ENCODE data around the gene NGEF.

DNA sequence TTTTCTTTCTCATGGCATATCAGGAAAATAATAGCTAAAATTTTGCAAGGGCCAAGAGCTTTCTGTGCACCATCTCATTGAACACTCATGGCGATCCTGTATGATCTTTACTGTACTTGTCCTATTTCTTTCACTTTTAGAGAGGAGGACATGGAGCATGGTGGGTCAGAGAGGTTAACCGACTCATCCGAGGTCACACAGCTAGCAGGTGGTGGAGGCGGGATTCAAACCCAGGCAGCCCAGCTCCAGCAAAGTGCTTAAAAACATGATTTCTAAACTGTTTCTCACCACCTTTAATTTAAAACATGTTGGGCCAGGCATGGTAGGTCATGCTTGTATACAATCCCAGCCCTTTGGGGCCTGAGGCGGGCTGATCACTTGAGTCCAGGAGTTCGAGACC is 6.4 kb downstream of the NGEF start:
- TF ChIP-seq, protein P1, sequence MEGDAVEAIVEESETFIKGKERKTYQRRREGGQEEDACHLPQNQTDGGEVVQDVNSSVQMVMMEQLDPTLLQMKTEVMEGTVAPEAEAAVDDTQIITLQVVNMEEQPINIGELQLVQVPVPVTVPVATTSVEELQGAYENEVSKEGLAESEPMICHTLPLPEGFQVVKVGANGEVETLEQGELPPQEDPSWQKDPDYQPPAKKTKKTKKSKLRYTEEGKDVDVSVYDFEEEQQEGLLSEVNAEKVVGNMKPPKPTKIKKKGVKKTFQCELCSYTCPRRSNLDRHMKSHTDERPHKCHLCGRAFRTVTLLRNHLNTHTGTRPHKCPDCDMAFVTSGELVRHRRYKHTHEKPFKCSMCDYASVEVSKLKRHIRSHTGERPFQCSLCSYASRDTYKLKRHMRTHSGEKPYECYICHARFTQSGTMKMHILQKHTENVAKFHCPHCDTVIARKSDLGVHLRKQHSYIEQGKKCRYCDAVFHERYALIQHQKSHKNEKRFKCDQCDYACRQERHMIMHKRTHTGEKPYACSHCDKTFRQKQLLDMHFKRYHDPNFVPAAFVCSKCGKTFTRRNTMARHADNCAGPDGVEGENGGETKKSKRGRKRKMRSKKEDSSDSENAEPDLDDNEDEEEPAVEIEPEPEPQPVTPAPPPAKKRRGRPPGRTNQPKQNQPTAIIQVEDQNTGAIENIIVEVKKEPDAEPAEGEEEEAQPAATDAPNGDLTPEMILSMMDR (IDR thresholded peaks at IDR 0.05) = no peak
- TF ChIP-seq POLR2A (IDR thresholded peaks at IDR 0.05) (no peak), POLR2AphosphoS5 (IDR thresholded peaks at IDR 0.05) (no peak)

All from suprapubic skin (tissue), 4 donors.